ELF-1 (cell line): ENCODE results near the gene TAOK2.
A peak's percentile ranks its signal among the peaks of the same experiment; 100 is the strongest.

Source experiments
- DNase-seq: peaks from one replicate; pipeline ENCODE4 v3.0.0-alpha.2; 2016; ENCODE audit warnings: low read depth, low spot score

The TAOK2 gene

GRCh38 chr16:29987371-29988085 is 13.9 kb downstream of the TAOK2 start:
- no peak for DNase-seq

- no peak for DNase-seq
Measured at GRCh38 chr16:29988346-29989075, 14.8 kb downstream of the TAOK2 start.

GRCh38 chr16:29989111-29989858 is 15.6 kb downstream of the TAOK2 start:
- no peak for DNase-seq

- no peak for DNase-seq
Measured at GRCh38 chr16:29990034-29990433, 16.4 kb downstream of the TAOK2 start.

GRCh38 chr16:29990883-29991570 is 17.4 kb downstream of the TAOK2 start:
- DNase-seq: no peak

- DNase-seq: no peak
Measured at GRCh38 chr16:29991571-29991904, 17.9 kb downstream of the TAOK2 start.

GRCh38 chr16:29992344-29992967 is 18.8 kb downstream of the TAOK2 start:
- DNase-seq: no peak

GRCh38 chr16:29993191-29993902 is 19.7 kb downstream of the TAOK2 start:
- no peak for DNase-seq

GRCh38 chr16:29993903-29994599 is 20.4 kb downstream of the TAOK2 start:
- no peak for DNase-seq

GRCh38 chr16:29994600-29995323 is 21.1 kb downstream of the TAOK2 start:
- no peak for DNase-seq

GRCh38 chr16:29995324-29995910 is 21.7 kb downstream of the TAOK2 start, which contains the start of gene HIRIP3:
TSS of gene HIRIP3 (minus strand) at chr16:29995617. CDS start at chr16:29995605, 12 bp downstream.
- DNase-seq: peak; percentile 92

GRCh38 chr16:29995911-29996765 is 22.5 kb downstream of the TAOK2 start, which contains the start of gene INO80E:
TSS of gene INO80E (plus strand) at chr16:29996241. CDS start at chr16:29996311, 70 bp downstream.
- DNase-seq: peak; percentile 97

- no peak for DNase-seq
Measured at GRCh38 chr16:29996766-29997250, 23.1 kb downstream of the TAOK2 start.

- DNase-seq: no peak
Measured at GRCh38 chr16:29999605-30000004, 25.9 kb downstream of the TAOK2 start.

- DNase-seq: no peak
Measured at GRCh38 chr16:30000735-30001631, 27.3 kb downstream of the TAOK2 start.

GRCh38 chr16:30002614-30003346 is 29.1 kb downstream of the TAOK2 start:
- no peak for DNase-seq
